Kidney capillary endothelial cell (primary cell): Measurements from ENCODE around the gene HERC2.

Experiments used
- DNase-seq: peaks from one replicate; pipeline ENCODE4 v3.0.0-alpha.2; 2018; ENCODE audit warnings: low spot score

Gene HERC2

GRCh38 chr15:28113394-28114113 is 208.4 kb downstream of the HERC2 start:
- no peak for DNase-seq

GRCh38 chr15:28112962-28113361 is 209.0 kb downstream of the HERC2 start:
- DNase-seq, result no peak

- no peak for DNase-seq
These were observed 209.7 kb downstream of the HERC2 start for GRCh38 chr15:28112101-28112760.

GRCh38 chr15:28111543-28111942 is 210.4 kb downstream of the HERC2 start:
- DNase-seq, result no peak

- no peak for DNase-seq
These were observed 211.5 kb downstream of the HERC2 start for GRCh38 chr15:28110481-28110881.

GRCh38 chr15:28109626-28110455 is 212.1 kb downstream of the HERC2 start:
- DNase-seq, result no peak

GRCh38 chr15:28107904-28108275 is 214.1 kb downstream of the HERC2 start:
- no peak for DNase-seq

- no peak for DNase-seq
These were observed 214.7 kb downstream of the HERC2 start for GRCh38 chr15:28107111-28107903.

- no peak for DNase-seq
These were observed 215.5 kb downstream of the HERC2 start for GRCh38 chr15:28106294-28107110.

GRCh38 chr15:28105793-28106192 is 216.2 kb downstream of the HERC2 start:
- no peak for DNase-seq

- no peak for DNase-seq
These were observed 216.7 kb downstream of the HERC2 start for GRCh38 chr15:28105224-28105791.

GRCh38 chr15:28104326-28104725 is 217.7 kb downstream of the HERC2 start:
- DNase-seq, result no peak

GRCh38 chr15:28103831-28104230 is 218.1 kb downstream of the HERC2 start:
- no peak for DNase-seq

- DNase-seq, result no peak
These were observed 220.0 kb downstream of the HERC2 start for GRCh38 chr15:28101983-28102441.

- DNase-seq, result no peak
These were observed 220.8 kb downstream of the HERC2 start for GRCh38 chr15:28101201-28101600.

- no peak for DNase-seq
These were observed 221.3 kb downstream of the HERC2 start for GRCh38 chr15:28100516-28101195.

GRCh38 chr15:28099555-28100140 is 222.3 kb downstream of the HERC2 start:
- DNase-seq, result no peak

GRCh38 chr15:28098766-28099554 is 223.0 kb downstream of the HERC2 start, which contains the start of gene OCA2:
Gene OCA2 (minus strand): TSS chr15:28099315. CDS start chr15:28081874, 17,441 bp downstream.
- no peak for DNase-seq

- DNase-seq, result no peak
These were observed 223.6 kb downstream of the HERC2 start for GRCh38 chr15:28098360-28098765.
